AG09309 (cell line): Measurements from ENCODE around the gene TMEM198.

ENCODE experiments used
- DNase-seq: peaks from one replicate; pipeline ENCODE4 v3.0.0-alpha.2; 2010; ENCODE audit warnings: low read depth
- H3K4me3 ChIP-seq: 2 replicates; pipeline ENCODE4 v1.5.1; 2011; ENCODE audit warnings: mild to moderate bottlenecking, low read depth, low read length, moderate library complexity; ENCODE audit not compliant: control insufficient read depth
- CTCF ChIP-seq: IDR thresholded peaks from 2 replicates; pipeline ENCODE4 v1.5.1; 2011; ENCODE audit warnings: mild to moderate bottlenecking, low read depth, low read length, inconsistent platforms; ENCODE audit not compliant: insufficient read depth, control insufficient read depth; ENCODE audit errors: missing control alignments

The TMEM198 gene

GRCh38 chr2:219557320-219557719, 13.5 kb downstream of the TMEM198 start:
- no peak overlapping the region for H3K4me3 ChIP-seq
- DNase-seq, result no peak
- TF ChIP-seq CTCF, result no peak

GRCh38 chr2:219557791-219558785, 14.3 kb downstream of the TMEM198 start:
- H3K4me3 ChIP-seq, result no peak overlapping the region
- TF ChIP-seq CTCF, result no peak
- no peak for DNase-seq

GRCh38 chr2:219559156-219559915, 15.5 kb downstream of the TMEM198 start:
- TF ChIP-seq CTCF, result no peak

GRCh38 chr2:219560037-219560892, 16.4 kb downstream of the TMEM198 start:
- DNase-seq, result no peak
- peak; percentile 70 for TF ChIP-seq CTCF
- no peak overlapping the region for H3K4me3 ChIP-seq

More at GRCh38 chr2:219559156-219559915, 15.5 kb downstream of the TMEM198 start:
- H3K4me3 ChIP-seq, result no peak overlapping the region
- DNase-seq, result no peak

- DNase-seq, result no peak
Observed at GRCh38 chr2:219560893-219561178, 17.0 kb downstream of the TMEM198 start.

More at GRCh38 chr2:219560893-219561178, 17.0 kb downstream of the TMEM198 start:
- no peak overlapping the region for H3K4me3 ChIP-seq
- no peak for TF ChIP-seq CTCF
